K562 (cell line): ENCODE results near the gene TMEM150C. TPM values are rescaled to one million over a fixed set of nuclear protein-coding genes. Genes with fewer than 3 reads are reported as not detected.

Experiments
- ATAC-seq: fragments of 200-7000 bp; cut with Tn5 transposase; 3 replicates; pipeline ENCODE4 v1.9.1; 2020; ENCODE audit warnings: moderate library complexity
- BruUV-seq: library from RNA; stranded (reverse); fragments of 400-500 nt; replicated peaks from 2 replicates; lab custom pipeline; 2021; lab: Mats Ljungman, UMichigan
- CTCF ChIA-PET: fragments of 300-600 bp; formaldehyde crosslinking; extraction: SDS; loops from one replicate; lab custom pipeline; 2021; ENCODE audit warnings: low intra/inter-chr PET ratio; lab: Yijun Ruan, JAX
- POLR2A ChIA-PET: fragments of 300-600, 350-650 bp; sonication (Branson Sonifier 250); formaldehyde crosslinking; extraction: SDS; loops from one replicate; lab custom pipeline; 2021; ENCODE audit warnings: antibody characterized with exemption, inconsistent platforms; lab: Yijun Ruan, JAX
- DNase-seq, 4 experiments: peaks; one replicate each; pipeline versions ENCODE4 v3.0.0 to v3.0.0-alpha.2; 2011 to 2018; ENCODE audit warnings: low spot score in 3 of 4, mixed read lengths in 3 of 4; ENCODE audit errors: extremely low read depth in 1 of 4
- FAIRE-seq: peaks from 2 replicates; lab custom pipeline; 2011; peaks lifted over from hg19 to GRCh38; lab: Jason Lieb, UNC
- H2AFZ ChIP-seq: 2 replicates; pipeline ENCODE4 v1.6.0; 2011; ENCODE audit warnings: low read depth, low read length, control low read depth, inconsistent platforms
- H3K27ac ChIP-seq: fragments of 200-600 bp; 3 replicates; pipeline ENCODE4 v1.8.0; 2011; ENCODE audit warnings: low read depth, mild to moderate bottlenecking, control low read depth, inconsistent platforms, low read length, moderate library complexity, mixed read lengths; ENCODE audit errors: extremely low read depth
- H3K27me3 ChIP-seq, 2 experiments: fragments of 300-600 bp in 1 of 2; 2 replicates in 1 of 2; 3 replicates in 1 of 2; pipeline versions ENCODE4 v1.6.0 to v1.8.0; 2011; ENCODE audit warnings: inconsistent platforms in 2 of 2, low read length in 2 of 2, mild to moderate bottlenecking in 1 of 2, mixed read lengths in 1 of 2, moderate library complexity in 1 of 2; ENCODE audit not compliant: control insufficient read depth in 2 of 2, insufficient read depth in 2 of 2
- H3K36me3 ChIP-seq: fragments of 300-600 bp; 3 replicates; pipeline ENCODE4 v1.8.0; 2011; ENCODE audit warnings: mild to moderate bottlenecking, low read length, inconsistent platforms; ENCODE audit not compliant: control insufficient read depth, insufficient read depth
- H3K4me1 ChIP-seq, 2 experiments: fragments of 200-600 bp in 1 of 2; replicated peaks in 1 of 2; 2 replicates in 1 of 2; 3 replicates in 1 of 2; pipeline versions ENCODE4 v1.5.1 to v1.8.0; 2011; ENCODE audit warnings: inconsistent platforms in 2 of 2, low read length in 2 of 2, mild to moderate bottlenecking in 1 of 2, mixed read lengths in 1 of 2, moderate library complexity in 1 of 2; ENCODE audit not compliant: control insufficient read depth in 2 of 2, insufficient read depth in 2 of 2
- H3K4me2 ChIP-seq: 2 replicates; pipeline ENCODE4 v1.6.1; 2011; ENCODE audit warnings: low read length, control low read depth, inconsistent platforms, mixed read lengths; ENCODE audit not compliant: insufficient read depth
- H3K4me3 ChIP-seq: fragments of 200-600 bp; sonication (generic), shearing (Covaris generic); 2 replicates; pipeline ENCODE4 v1.5.1; 2016; ENCODE audit warnings: control low read depth, inconsistent platforms
- H3K79me2 ChIP-seq: fragments of 200-600 bp; 3 replicates; pipeline ENCODE4 v1.8.0; 2011; ENCODE audit warnings: low read length, inconsistent platforms; ENCODE audit not compliant: control insufficient read depth, insufficient read depth
- H3K9ac ChIP-seq, 2 experiments: 2 replicates each; pipeline versions ENCODE4 v1.6.0 to v1.6.1; 2011; ENCODE audit warnings: low read depth in 2 of 2, low read length in 2 of 2, control low read depth in 1 of 2, inconsistent platforms in 1 of 2, mild to moderate bottlenecking in 1 of 2, mixed read lengths in 1 of 2; ENCODE audit not compliant: insufficient read depth in 1 of 2
- H3K9me1 ChIP-seq: one replicate; pipeline ENCODE4 v1.6.0; 2011; ENCODE audit warnings: inconsistent platforms, mild to moderate bottlenecking, low read length, moderate library complexity; ENCODE audit not compliant: control insufficient read depth, insufficient read depth
- H3K9me3 ChIP-seq: replicated peaks from 2 replicates; pipeline ENCODE4 v1.5.1; 2011; ENCODE audit warnings: low read depth, low read length, inconsistent platforms; ENCODE audit not compliant: control insufficient read depth, insufficient read depth
- H4K20me1 ChIP-seq: replicated peaks from 2 replicates; pipeline ENCODE4 v1.6.1; 2011; ENCODE audit warnings: low read length, inconsistent platforms, mixed read lengths; ENCODE audit not compliant: control insufficient read depth, insufficient read depth
- CXXC5 ChIP-seq: fragments of 250-450 bp; sonication (Bioruptor Pico); IDR thresholded peaks from 2 replicates; pipeline ENCODE4 v1.8.0; 2022; ENCODE audit warnings: inconsistent platforms, mild to moderate bottlenecking, moderate library complexity
- DLX4 ChIP-seq: fragments of 250-450 bp; sonication (Bioruptor Pico); IDR thresholded peaks from 2 replicates; pipeline ENCODE4 v1.6.1; 2021; ENCODE audit warnings: mild to moderate bottlenecking
- EHMT2 ChIP-seq: fragments of 450-650 bp; IDR thresholded peaks from 2 replicates; pipeline ENCODE4 v1.6.1; 2018; ENCODE audit warnings: antibody characterized with exemption
- FUS ChIP-seq: fragments of 200-400 bp; formaldehyde crosslinking; optimal IDR thresholded peaks from 2 replicates; pipeline ENCODE3; 2017; ENCODE audit warnings: low read depth, low read length
- KDM5B ChIP-seq: fragments of 200-600 bp; sonication (generic); IDR thresholded peaks from 2 replicates; pipeline ENCODE4 v1.6.1; 2012; ENCODE audit warnings: low read depth, mild to moderate bottlenecking, moderate library complexity, low read length, control low read depth, inconsistent platforms; ENCODE audit not compliant: insufficient replicate concordance
- MYNN ChIP-seq, 2 experiments: sonication (generic); formaldehyde crosslinking in 1 of 2; IDR thresholded peaks; 2 replicates each; pipeline versions ENCODE4 v1.5.0 to v1.6.1; 2016 to 2020; ENCODE audit warnings: antibody characterized with exemption in 1 of 2, missing genetic modification reagents in 1 of 2
- PRPF4 ChIP-seq: fragments of 200-400 bp; formaldehyde crosslinking; IDR thresholded peaks from one replicate; pipeline ENCODE4 v1.6.1; 2017; ENCODE audit warnings: low read length, low read depth, mild to moderate bottlenecking; ENCODE audit not compliant: insufficient read depth, poor library complexity, severe bottlenecking
- THRB ChIP-seq: fragments of 450-650 bp; formaldehyde crosslinking; conservative IDR thresholded peaks from 2 replicates; pipeline ENCODE4 v1.4.0; 2022; ENCODE audit warnings: mild to moderate bottlenecking, missing genetic modification characterization
- ZNF449 ChIP-seq: fragments of 250-450 bp; sonication (Bioruptor Pico); IDR thresholded peaks from 2 replicates; pipeline ENCODE4 v1.8.0; 2022; ENCODE audit warnings: moderate library complexity, mild to moderate bottlenecking, inconsistent platforms
- WGBS: fragments of 100-300 bp; shearing (Covaris generic); methylation state at CpG from one replicate; pipeline ENCODE4 v1.1.6; 2016; ENCODE audit warnings: low coverage, mixed read lengths; ENCODE audit not compliant: insufficient coverage; ENCODE audit errors: missing lambda C conversion rate; 5-methylcytosine and 5-hydroxymethylcytosine counted together
- in situ Hi-C: fragments of 300-500 bp; cut with MboI; formaldehyde crosslinking; loops from 4 replicates; pipeline ENCODE4 v1.15.0; 2018; ENCODE audit warnings: inconsistent platforms, mixed read lengths
- intact Hi-C: fragments of 100-400 bp; cut with micrococcal nuclease; formaldehyde crosslinking; loops from 2 replicates; pipeline ENCODE4 v1.14.2; 2022
- polyA plus RNA-seq, 8 experiments: library from polyadenylated mRNA; depleted of rRNA in 4 of 8; stranded (reverse) in 5 of 8; unstranded in 3 of 8; fragments of >200 nt; fragmentation: Nextera tagmentation in 2 of 8; fragmentation: Illumina TruSeq in 1 of 8; extraction: Ambion mirVana in 2 of 8; extraction: Trizol in 1 of 8; gene quantifications; 2 replicates each; pipeline versions ENCODE4 v1.2.1 to v1.2.3, GENCODE V29; 2011 to 2014; ENCODE audit warnings: inconsistent platforms in 1 of 8, missing spikeins in 1 of 8
- total RNA-seq, 7 experiments: library from RNA; depleted of rRNA in 6 of 7; stranded (reverse); fragments of >200 nt in 6 of 7; fragmentation: Illumina TruSeq in 2 of 7; extraction: Trizol in 2 of 7; gene quantifications; 2 replicates each; pipeline versions ENCODE4 v1.2.1 to v1.2.3, GENCODE V29; 2011 to 2021; ENCODE audit warnings: low replicate concordance in 1 of 7

TMEM150C gene
- total and polyA plus RNA-seq, 9 of the 15 experiments (the other 6 are each of a cell fraction or from before 2014, with no cell fraction given) = 0.07 TPM; not detected in 8

- TF ChIP-seq ZNF449 (no peak), PRPF4 (no peak), KDM5B (no peak)
- H3K9me3 ChIP-seq = no peaks in the 10 kb centered on the region
- H3K4me3 ChIP-seq = no peak overlapping the region
- H3K4me2 ChIP-seq = no peak overlapping the region
- H2AFZ ChIP-seq = no peak overlapping the region
- FAIRE-seq (no peak), ATAC-seq (no peak), DNase-seq (no peak)
- H3K27ac ChIP-seq = no peak overlapping the region
- CTCF ChIA-PET = no interaction called here
- 0% methylated on average over 4 of the region's 4 CpGs for WGBS
- peaks cover 0 to 5% of the 10 kb centered on the region in 2 experiments; a peak in 1 of 5 replicates for H3K27me3 ChIP-seq
- H3K4me1 ChIP-seq = no peaks in the 10 kb centered on the region
- in situ Hi-C loops = no loop called here
- no peaks in the 10 kb centered on the region for H3K9me1 ChIP-seq
- no peaks in the 10 kb centered on the region for H3K79me2 ChIP-seq
- BruUV-seq = no TSS peak
- no peaks in the 10 kb centered on the region for H4K20me1 ChIP-seq
- intact Hi-C loops = no loop called here
- no peaks in the 10 kb centered on the region for H3K36me3 ChIP-seq
- POLR2A ChIA-PET = no interaction called here
- H3K9ac ChIP-seq = no peak overlapping the region
Measured at GRCh38 chr4:82594456-82594855, 32.7 kb upstream of the TMEM150C start.

GRCh38 chr4:82593411-82593810, 31.6 kb upstream of the TMEM150C start:
- BruUV-seq = no TSS peak
- 3% methylated on average over 5 of the region's 5 CpGs for WGBS
- no peak for TF ChIP-seq EHMT2
- no peak for TF ChIP-seq FUS
- TF ChIP-seq CXXC5 (CRISPR knock-in tag) = no peak
- TF ChIP-seq THRB (CRISPR knock-in tag) = no peak
- TF ChIP-seq DLX4 (CRISPR knock-in tag) = no peak
- no peak for TF ChIP-seq MYNN (IDR thresholded peaks at IDR 0.05)
- no peak for TF ChIP-seq MYNN (CRISPR knock-in tag; IDR thresholded peaks at IDR 0.05)

More at GRCh38 chr4:82593411-82593810, 31.6 kb upstream of the TMEM150C start:
- Histone ChIP-seq H3K4me3 (no peak overlapping the region), H3K9ac (no peak overlapping the region), H3K36me3 (no peaks in the 10 kb centered on the region), H2AFZ (no peak overlapping the region), H3K79me2 (no peaks in the 10 kb centered on the region), H4K20me1 (no peaks in the 10 kb centered on the region), H3K27ac (no peak overlapping the region), H3K4me2 (no peak overlapping the region), H3K4me1 (no peaks in the 10 kb centered on the region), H3K9me1 (no peaks in the 10 kb centered on the region), H3K27me3 (peaks cover 0 to 5% of the 10 kb centered on the region in 2 experiments; a peak in 1 of 5 replicates), H3K9me3 (no peaks in the 10 kb centered on the region)
- in situ Hi-C loops (no loop called here), intact Hi-C loops (no loop called here)
- FAIRE-seq (no peak), ATAC-seq (no peak), DNase-seq (no peak)
- POLR2A ChIA-PET = no interaction called here
- CTCF ChIA-PET = no interaction called here
